ENCODE measurements around the gene SUPT4H1.

SUPT4H1 gene

DNA sequence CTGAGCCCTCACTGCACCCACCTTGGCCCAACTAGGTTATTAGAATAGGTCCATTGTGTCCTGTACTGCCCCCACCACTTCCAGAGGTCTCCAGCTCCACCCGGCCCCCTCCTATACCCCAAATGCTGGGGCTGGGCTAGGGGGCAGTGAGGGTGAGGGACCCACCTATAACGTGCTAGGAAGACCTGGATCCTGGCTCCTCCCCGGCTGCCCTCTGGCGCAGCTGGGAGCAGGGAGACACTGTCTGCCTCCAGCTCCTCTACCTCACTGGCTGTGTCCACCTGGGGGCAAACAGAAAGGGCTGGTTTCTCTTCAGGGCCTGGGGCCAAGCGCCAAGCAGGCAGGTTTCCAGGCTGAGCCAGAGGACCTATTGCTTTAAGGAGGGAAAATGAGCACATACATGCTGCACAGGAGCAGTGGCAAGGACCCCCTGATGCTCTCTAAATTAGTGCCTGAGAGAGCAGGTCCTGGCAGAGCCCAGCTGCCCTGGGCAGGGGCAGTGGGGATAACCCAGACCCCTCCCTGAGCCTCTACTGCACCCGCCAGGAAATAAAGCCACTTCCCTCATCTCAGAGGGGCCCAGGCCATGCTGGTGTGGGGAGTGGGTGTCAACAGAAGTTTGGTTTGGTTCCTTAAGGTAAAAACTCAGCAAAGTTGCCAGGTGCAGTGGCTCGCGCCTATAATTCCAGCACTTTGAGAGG is 35.6 kb downstream of the SUPT4H1 start:
- no peak for DNase-seq

- no peak for DNase-seq
These were observed 36.3 kb downstream of the SUPT4H1 start for GRCh38 chr17:58315750-58316149.

- DNase-seq, result no peak
These were observed 36.7 kb downstream of the SUPT4H1 start for GRCh38 chr17:58315281-58315711.

DNA sequence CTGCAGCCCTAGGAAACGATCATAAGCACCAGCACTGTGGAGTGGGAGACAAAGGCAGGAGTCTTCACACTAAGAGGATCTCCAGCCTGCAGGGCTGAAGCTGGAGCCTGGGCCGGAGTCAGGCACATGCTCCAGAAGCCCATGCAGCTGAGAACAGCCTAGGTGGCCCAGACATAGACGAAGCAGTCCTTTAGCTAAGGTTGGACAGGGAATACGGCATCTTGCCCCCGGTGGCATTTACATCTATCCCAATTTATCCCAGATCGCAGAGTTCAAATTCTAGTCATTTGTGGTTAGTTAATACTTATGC is 37.3 kb downstream of the SUPT4H1 start:
- DNase-seq, result no peak

GRCh38 chr17:58313815-58314705 is 37.9 kb downstream of the SUPT4H1 start:
- DNase-seq, result no peak

- no peak for DNase-seq
These were observed 39.2 kb downstream of the SUPT4H1 start for GRCh38 chr17:58312829-58313228.

DNA sequence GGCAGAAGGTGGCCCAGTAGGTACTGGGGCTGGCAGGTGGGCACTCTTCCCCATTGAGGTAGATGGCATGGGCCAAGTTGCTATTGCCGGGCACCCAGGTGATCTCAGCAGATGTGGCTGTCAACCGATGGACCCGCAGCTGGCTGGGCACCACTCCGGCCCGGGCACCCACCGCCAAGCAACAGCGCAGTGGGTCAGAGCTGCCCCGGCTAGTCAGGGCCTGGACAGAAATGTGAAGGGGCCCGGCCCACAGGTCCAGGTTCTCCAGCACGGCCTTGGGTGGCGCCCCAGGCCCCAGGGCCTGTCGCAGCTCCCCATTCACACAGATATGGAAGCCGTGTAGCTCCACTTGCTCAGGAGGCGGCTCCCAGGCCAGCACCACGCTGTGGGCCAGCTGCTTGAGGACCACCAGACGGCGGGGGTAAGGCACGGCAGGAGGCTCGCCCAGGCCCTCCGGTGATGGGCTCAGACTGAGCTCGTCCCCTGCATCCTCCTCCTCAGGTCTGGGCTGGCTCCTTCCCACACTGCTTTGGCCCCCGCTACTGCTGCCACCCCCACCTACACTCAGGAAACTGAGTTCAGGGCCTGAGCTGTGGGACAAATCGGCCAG is 39.9 kb downstream of the SUPT4H1 start:
- no peak for DNase-seq

DNA sequence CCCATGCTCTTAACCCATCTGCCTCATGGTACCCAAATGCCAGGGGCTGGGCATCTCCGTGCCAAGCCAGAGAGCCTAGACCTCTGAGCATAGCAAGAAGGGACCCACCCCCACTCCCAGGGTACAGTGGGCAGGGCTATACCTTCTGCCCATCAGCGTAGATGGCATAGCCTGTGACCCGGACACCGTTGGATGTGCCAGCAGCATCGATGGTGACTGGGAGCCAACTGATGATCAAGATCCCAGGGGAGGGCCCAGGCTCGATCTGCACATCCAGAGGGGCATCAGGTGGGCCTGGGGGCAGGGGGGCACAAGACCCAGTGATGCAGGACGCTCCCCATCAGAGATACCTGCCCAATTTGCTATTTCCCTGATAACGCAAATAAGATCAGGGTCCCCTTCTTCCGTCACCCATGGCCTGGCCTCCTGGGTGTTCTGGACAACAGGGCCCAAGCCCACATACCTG is 40.5 kb downstream of the SUPT4H1 start:
- no peak for DNase-seq

DNA sequence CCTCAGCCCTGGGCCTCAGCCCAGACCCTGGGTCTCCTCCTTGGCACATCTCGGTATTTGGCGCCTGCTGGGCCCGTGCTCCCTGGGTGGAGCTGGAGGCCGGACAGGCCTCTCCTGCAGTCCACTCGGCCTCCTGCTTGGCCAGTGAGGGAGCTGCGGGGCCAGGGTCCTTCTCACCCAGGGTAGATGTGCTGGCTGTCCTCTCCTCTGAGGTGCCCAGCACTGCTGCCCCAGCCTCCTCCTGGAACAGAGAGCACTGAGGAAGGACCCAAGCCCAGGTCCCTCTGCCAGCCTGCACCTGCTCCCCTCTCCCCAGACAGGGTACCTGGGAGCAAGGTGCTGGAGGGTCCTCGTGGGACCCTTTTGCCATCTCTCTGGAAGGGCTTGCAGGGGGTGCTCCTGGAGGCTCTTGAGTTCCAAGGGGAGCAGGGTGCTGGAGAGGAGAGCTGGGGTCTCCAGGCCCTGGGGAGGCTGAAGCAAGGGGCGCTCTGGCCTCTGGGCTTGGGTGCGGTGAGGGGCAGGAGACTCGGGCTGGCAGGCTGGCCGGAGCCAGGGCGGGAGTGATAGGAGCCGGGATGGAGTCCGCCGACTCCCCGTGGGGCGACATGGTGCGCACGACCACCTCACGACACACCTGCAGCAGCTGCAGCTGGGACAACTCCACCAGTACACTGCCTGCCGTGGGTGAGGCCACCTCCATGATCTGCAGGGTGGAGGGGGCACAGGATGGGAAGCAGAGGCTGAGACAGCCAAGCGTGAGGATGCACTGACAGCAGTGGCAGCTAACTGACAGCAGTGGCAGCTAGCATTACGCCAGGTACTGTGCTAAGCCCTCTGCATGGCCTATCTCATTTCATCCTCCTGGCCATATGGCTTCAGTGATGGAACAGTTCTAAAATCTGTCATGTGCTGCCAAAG is 41.2 kb downstream of the SUPT4H1 start:
- no peak for DNase-seq

- no peak for DNase-seq
These were observed 42.1 kb downstream of the SUPT4H1 start for GRCh38 chr17:58309918-58310259.

GRCh38 chr17:58308985-58309917 is 42.8 kb downstream of the SUPT4H1 start:
- no peak for DNase-seq

DNA sequence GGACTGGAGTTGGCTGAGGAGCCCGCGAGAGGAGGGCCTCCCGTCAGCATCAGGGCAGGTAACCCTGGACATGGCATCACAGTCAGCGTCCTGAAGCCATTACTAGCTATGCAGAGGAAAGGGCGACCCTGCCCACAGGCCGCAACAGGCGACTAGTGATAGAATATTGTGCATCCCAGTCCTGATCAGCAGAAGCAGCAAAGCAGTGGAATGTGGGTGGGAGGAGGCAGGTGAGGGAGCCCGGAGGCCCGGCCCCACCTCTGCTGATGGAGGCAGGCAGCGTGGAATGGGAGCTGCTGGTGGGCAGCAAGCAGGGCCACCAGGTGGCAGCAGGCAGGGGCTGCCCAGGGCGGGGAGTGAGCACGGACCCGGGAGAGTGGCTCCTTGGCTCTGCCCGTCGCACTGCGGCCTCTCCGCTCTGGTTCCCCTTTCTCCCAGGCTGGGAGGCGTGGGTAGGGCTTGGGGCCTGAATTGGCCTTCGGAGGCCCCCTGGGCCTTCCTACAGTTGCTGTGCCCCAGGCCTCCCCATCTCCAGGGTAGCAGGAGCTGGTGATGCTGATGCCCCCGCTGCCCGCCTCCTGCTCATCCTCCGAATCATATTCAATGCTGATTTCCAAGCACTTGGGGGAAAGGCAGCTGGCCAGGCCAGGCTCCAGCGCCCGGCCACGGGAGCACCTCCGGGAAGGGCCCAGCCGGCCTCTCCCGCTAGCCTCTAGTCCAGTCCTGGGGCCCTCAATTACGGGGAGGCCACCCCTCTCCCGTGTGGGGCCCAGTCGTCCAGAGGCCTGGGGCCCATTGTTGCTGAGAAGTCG is 43.6 kb downstream of the SUPT4H1 start:
- DNase-seq, result no peak

GRCh38 chr17:58307468-58308172 is 44.4 kb downstream of the SUPT4H1 start:
- no peak for DNase-seq

GRCh38 chr17:58306131-58306951 is 45.7 kb downstream of the SUPT4H1 start:
- DNase-seq, result no peak

- no peak for DNase-seq
These were observed 46.4 kb downstream of the SUPT4H1 start for GRCh38 chr17:58305626-58306025.

DNA sequence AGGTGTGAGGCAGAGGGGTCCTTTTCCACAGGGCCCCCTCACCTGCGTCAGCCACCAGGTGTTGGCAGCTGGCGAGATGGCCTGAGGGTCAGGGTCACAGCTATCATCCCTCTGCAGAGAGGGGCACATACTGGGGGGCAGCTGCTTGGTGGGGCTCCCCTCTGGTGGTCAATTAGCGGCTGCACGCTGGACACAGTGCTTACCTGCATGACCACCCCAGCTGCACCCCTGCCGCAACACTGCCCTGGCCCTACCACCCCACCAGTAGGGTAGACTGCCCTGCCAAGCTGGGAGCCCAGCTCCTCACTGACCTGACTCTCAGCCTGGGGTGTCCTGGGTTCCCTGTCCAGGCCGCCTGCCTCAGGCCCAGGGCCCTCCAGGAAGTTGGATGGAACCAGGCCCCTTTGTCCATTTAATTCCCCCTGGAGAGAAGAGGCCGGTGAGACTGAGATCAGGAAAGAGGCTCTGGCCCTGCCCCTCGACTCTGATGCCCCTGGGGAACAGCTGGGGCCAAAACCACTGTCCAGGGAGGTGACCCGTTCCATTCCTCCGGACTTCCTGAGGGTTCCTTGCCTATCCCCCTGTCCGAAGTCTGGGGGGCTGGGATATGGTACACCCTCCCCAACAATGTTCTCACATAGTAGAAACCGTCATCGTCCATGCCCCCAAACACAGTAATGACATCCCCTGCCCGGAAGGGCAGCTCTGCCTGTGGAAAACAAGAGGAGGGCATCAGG is 47.1 kb downstream of the SUPT4H1 start:
- no peak for DNase-seq

DNA sequence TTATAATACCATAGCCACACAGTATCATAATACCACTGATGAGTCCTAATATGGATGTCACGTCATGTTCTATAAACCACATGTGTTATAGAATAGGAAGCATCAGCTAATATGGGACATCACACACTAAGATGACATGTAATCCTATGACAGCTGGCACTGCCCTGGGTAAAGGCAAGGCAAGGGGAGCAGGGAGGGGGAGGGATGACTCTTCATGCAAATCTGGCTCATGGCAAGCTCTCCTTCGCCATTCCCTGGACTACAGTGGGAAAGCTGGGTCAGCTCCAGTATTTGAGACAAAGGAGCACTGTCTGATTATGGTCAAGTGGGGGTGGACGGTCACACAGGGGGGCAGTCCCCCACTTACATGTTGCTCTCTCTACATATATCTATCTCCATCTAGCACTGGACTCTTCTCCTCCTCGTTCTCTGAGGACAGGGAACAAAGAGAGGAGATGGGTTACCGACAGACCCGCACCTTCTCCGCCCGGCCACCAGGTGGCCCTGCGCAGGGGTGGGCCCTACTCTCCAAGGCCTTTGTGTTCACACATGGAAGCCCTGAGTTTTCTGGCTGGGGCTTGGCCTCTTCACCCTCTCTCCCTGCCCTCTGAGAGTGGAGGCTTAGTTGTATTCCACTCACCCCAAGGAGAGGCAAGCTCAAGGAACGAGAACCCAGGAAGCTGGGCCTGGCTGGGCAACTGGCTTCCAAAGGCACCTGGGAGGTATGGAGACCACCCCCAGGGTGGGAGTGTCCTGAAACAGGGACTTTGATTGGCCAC is 47.8 kb downstream of the SUPT4H1 start:
- DNase-seq, result no peak
